Right atrium auricular region (tissue), 2 donors: ENCODE results near the gene NEK4. TPM values are rescaled to one million over a fixed set of nuclear protein-coding genes. Genes with fewer than 3 reads are reported as not detected.

Source experiments
- DNase-seq: peaks from one replicate; pipeline ENCODE4 v3.0.0-alpha.2; 2019; ENCODE audit warnings: low spot score
- H3K27ac ChIP-seq, 2 donors: fragments of 200-600 bp; sonication (generic); 1 replicate in 1 of 2; 2 replicates in 1 of 2; pipeline ENCODE4 v1.5.1; 2016 to 2019
- H3K27me3 ChIP-seq, 2 donors: fragments of 200-600 bp; sonication (generic); one replicate each; pipeline versions ENCODE4 v1.5.1 to v1.6.0; 2017 to 2019
- H3K36me3 ChIP-seq: fragments of 200-600 bp; sonication (generic); one replicate; pipeline ENCODE4 v1.5.1; 2016
- H3K4me1 ChIP-seq, 2 donors: fragments of 200-600 bp; sonication (generic); one replicate each; pipeline versions ENCODE4 v1.5.1 to v1.6.0; 2017 to 2019
- H3K4me3 ChIP-seq, 2 donors: fragments of 200-600 bp; sonication (generic); 1 replicate in 1 of 2; 2 replicates in 1 of 2; pipeline ENCODE4 v1.5.1; 2017 to 2019; ENCODE audit warnings: mild to moderate bottlenecking in 1 of 2, moderate library complexity in 1 of 2
- H3K9me3 ChIP-seq, 2 donors: fragments of 200-600 bp; sonication (generic); one replicate each; pipeline ENCODE4 v1.5.1; 2019
- CTCF ChIP-seq, 2 donors: fragments of 200-600 bp; sonication (generic); IDR thresholded peaks; one replicate each; pipeline ENCODE4 v1.5.1; 2019; ENCODE audit warnings: antibody characterized with exemption in 2 of 2
- total RNA-seq, 2 donors: library from RNA; depleted of rRNA; stranded (reverse); fragments of >200 nt; gene quantifications; one replicate each; pipeline ENCODE4 v1.1.0, GENCODE V29; 2016

The NEK4 gene
- total RNA-seq, 2 donors from 2014 or later, result 12.8 to 14.6 TPM

- H3K4me3 ChIP-seq, result peak overlapping the region; percentile 86 to 94
- TF ChIP-seq CTCF (IDR thresholded peaks at IDR 0.05), result no peak
These were observed 568 bp upstream of the NEK4 start for GRCh38 chr3:52771334-52771681.

GRCh38 chr3:52769786-52770455, 819 bp downstream of the NEK4 start:
- H3K27ac ChIP-seq, result no peak overlapping the region
- no peak for DNase-seq
- H3K9me3 ChIP-seq, result no peaks in the 10 kb centered on the region
- peak overlapping the region; percentile 86 to 94 for H3K4me3 ChIP-seq
- H3K4me1 ChIP-seq, result peaks cover 0 to 11% of the 10 kb centered on the region in 2 donors
- TF ChIP-seq CTCF (IDR thresholded peaks at IDR 0.05), result no peak
- peaks cover 11% of the 10 kb centered on the region for H3K36me3 ChIP-seq
- H3K27me3 ChIP-seq, result no peaks in the 10 kb centered on the region

More at GRCh38 chr3:52771334-52771681, 568 bp upstream of the NEK4 start:
- peaks cover 3% of the 10 kb centered on the region for H3K36me3 ChIP-seq
- peak overlapping the region; percentile 68 to 76 for H3K27ac ChIP-seq
- H3K9me3 ChIP-seq, result no peaks in the 10 kb centered on the region
- peaks cover 0 to 11% of the 10 kb centered on the region in 2 donors for H3K4me1 ChIP-seq
- no peaks in the 10 kb centered on the region for H3K27me3 ChIP-seq
- DNase-seq, result no peak

- peaks cover 0 to 8% of the 10 kb centered on the region in 2 donors for H3K4me1 ChIP-seq
- TF ChIP-seq CTCF (IDR thresholded peaks at IDR 0.05), result no peak
- H3K36me3 ChIP-seq, result peaks cover 61% of the 10 kb centered on the region
- no peak overlapping the region for H3K4me3 ChIP-seq
- H3K27ac ChIP-seq, result peak overlapping the region in 1 of 2 donors; percentile 49
- H3K9me3 ChIP-seq, result no peaks in the 10 kb centered on the region
- no peaks in the 10 kb centered on the region for H3K27me3 ChIP-seq
- DNase-seq, result no peak
These were observed 7.3 kb downstream of the NEK4 start for GRCh38 chr3:52763466-52763865.

- H3K36me3 ChIP-seq, result peaks cover 40% of the 10 kb centered on the region
- no peaks in the 10 kb centered on the region for H3K27me3 ChIP-seq
- no peak for DNase-seq
- no peaks in the 10 kb centered on the region for H3K9me3 ChIP-seq
- H3K4me3 ChIP-seq, result no peak overlapping the region
- H3K27ac ChIP-seq, result no peak overlapping the region
- TF ChIP-seq CTCF (IDR thresholded peaks at IDR 0.05), result no peak
- no peaks in the 10 kb centered on the region for H3K4me1 ChIP-seq
These were observed 14.6 kb downstream of the NEK4 start for GRCh38 chr3:52756141-52756540.

GRCh38 chr3:52754373-52754772, 16.4 kb downstream of the NEK4 start:
- TF ChIP-seq CTCF (IDR thresholded peaks at IDR 0.05), result no peak
- peaks cover 51% of the 10 kb centered on the region for H3K36me3 ChIP-seq
- H3K27me3 ChIP-seq, result no peaks in the 10 kb centered on the region
- no peak overlapping the region for H3K4me3 ChIP-seq
- no peak overlapping the region for H3K27ac ChIP-seq
- no peaks in the 10 kb centered on the region for H3K4me1 ChIP-seq
- no peaks in the 10 kb centered on the region for H3K9me3 ChIP-seq
- no peak for DNase-seq
